OCI-LY7 (cell line): Measurements from ENCODE around the gene DEF6.
"Not testable (repeated sequence)": the region's sequence is repeated elsewhere in the genome, so short reads cannot be mapped to it uniquely, and the experiment has no call there.

Source experiments
- CTCF ChIP-seq: fragments of 200-600 bp; sonication (generic); conservative IDR thresholded peaks from 2 replicates; pipeline ENCODE4 v1.5.1; 2014; ENCODE audit warnings: mild to moderate bottlenecking, antibody characterized with exemption, low read length, moderate library complexity, mixed read lengths
- EZH2phosphoT487 ChIP-seq: fragments of 200-600 bp; sonication (generic); IDR thresholded peaks from 2 replicates; pipeline ENCODE4 v1.6.1; 2018; ENCODE audit warnings: low read depth, borderline replicate concordance, mild to moderate bottlenecking, mixed run types, antibody characterized with exemption, low read length, moderate library complexity, mixed read lengths

- not testable (repeated sequence) for TF ChIP-seq CTCF, EZH2phosphoT487
Observed at GRCh38 chr6:35328965-35329364, 31.3 kb downstream of the DEF6 start.
